ENCODE measurements around the gene TCOF1.
A peak's percentile ranks its signal among the peaks of the same experiment; 100 is the strongest.

TCOF1 gene

DNA sequence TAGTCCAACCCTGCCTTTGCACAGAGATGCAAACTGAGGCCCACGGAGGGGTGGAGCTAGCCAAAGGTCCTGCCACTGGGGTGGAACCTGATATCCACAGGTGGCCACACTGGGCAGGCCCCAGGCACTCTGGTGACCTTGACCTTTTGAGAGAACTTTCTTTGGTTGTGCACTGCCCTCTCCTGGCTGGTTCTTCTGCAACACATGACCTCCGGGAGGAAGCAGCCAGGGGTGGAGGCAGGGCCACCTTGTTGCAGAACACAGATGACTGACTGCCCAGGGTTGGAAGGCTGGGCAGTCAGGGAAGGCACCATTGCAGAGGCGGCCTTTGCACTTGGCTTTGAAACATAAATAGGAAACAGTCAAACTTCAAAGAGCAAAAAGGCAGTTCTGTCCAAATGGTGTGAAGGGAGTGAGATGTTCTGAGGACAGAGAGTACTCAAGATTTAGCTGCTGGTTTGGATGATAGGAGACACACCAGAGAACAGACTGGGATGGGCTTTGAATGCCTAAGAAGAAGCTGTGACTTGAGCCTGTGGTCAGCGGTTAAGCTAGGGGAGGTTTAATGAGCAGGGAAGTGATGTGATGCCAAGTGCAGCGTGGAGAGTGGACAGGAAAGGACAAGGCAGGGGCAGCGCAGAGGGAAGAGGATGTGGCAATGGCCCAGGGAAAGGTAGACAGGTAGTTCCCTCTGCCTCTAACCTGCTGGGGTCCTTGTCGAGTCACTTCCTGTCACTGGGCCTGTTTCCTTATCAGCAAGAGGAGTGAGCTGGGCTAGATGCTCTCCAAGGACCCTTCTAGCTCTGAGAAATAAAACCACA, 6.8 kb upstream of the TCOF1 start:
- H3K4me3 Mint-ChIP-seq, result no peak overlapping the region

GRCh38 chr5:150352244-150353031, 5.1 kb upstream of the TCOF1 start:
- DNase-seq, result no peak
- ATAC-seq, result no peak
- no peaks in the 10 kb centered on the region for H3K36me3 Mint-ChIP-seq (ENCODE audit: low read depth)
- no peaks in the 10 kb centered on the region for H3K9me3 Mint-ChIP-seq
- H3K4me1 Mint-ChIP-seq, result peaks cover 15% of the 10 kb centered on the region
- H3K27me3 Mint-ChIP-seq, result no peaks in the 10 kb centered on the region
- H3K27ac Mint-ChIP-seq, result no peak overlapping the region
- H3K4me3 Mint-ChIP-seq, result no peak overlapping the region

More for the DNA sequence above, 6.8 kb upstream of the TCOF1 start:
- Mint-ChIP-seq H3K36me3 (ENCODE audit: low read depth) (no peaks in the 10 kb centered on the region), H3K9me3 (no peaks in the 10 kb centered on the region), H3K4me1 (peaks cover 10% of the 10 kb centered on the region), H3K27me3 (peaks cover under 1% of the 10 kb centered on the region), H3K27ac (peak overlapping the region; percentile 9)
- ATAC-seq (peak; percentile 84), DNase-seq (peak; percentile 59)

DNA sequence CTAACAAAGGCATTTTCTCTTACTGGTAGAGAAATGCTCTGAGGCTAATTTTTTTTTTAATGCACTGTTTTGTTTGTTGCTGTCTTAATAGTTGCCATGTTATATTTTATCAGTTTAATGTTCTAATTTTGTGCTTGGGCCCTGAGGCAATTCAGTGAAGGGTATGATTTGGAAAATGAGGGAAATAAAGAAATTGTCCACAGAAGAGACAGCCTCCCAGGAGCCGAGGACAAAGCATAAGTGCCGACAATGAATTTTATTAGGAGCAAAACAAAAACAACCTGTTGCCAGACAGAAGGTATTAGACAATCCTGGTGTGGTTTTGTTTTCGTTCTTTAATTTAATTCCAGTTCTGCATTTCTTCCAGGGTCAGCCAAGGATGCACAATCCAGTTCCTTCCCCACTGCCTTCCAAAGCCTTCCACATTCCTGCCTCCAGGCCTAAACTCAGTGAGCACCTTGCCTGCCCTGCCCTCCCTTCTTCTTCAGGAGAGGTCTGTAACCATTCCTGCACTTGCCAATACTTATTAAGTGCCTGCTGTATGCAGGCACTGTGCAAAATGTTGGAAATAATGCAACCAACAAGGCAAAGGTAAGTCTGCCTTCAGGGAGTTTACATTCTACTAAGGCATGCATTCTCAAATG, 4.3 kb upstream of the TCOF1 start:
- no peaks in the 10 kb centered on the region for H3K9me3 Mint-ChIP-seq
- H3K36me3 Mint-ChIP-seq (ENCODE audit: low read depth), result peaks cover 2% of the 10 kb centered on the region
- peaks cover 16% of the 10 kb centered on the region for H3K4me1 Mint-ChIP-seq
- no peak for ATAC-seq
- no peak overlapping the region for H3K27ac Mint-ChIP-seq
- no peak for DNase-seq
- no peak overlapping the region for H3K4me3 Mint-ChIP-seq
- H3K27me3 Mint-ChIP-seq, result no peaks in the 10 kb centered on the region

GRCh38 chr5:150355791-150356190, 1.7 kb upstream of the TCOF1 start:
- ATAC-seq (no peak), DNase-seq (no peak)
- Mint-ChIP-seq H3K4me3 (no peak overlapping the region), H3K27ac (no peak overlapping the region), H3K36me3 (ENCODE audit: low read depth) (peaks cover 22% of the 10 kb centered on the region), H3K27me3 (no peaks in the 10 kb centered on the region), H3K9me3 (no peaks in the 10 kb centered on the region), H3K4me1 (peaks cover 31% of the 10 kb centered on the region)

DNA sequence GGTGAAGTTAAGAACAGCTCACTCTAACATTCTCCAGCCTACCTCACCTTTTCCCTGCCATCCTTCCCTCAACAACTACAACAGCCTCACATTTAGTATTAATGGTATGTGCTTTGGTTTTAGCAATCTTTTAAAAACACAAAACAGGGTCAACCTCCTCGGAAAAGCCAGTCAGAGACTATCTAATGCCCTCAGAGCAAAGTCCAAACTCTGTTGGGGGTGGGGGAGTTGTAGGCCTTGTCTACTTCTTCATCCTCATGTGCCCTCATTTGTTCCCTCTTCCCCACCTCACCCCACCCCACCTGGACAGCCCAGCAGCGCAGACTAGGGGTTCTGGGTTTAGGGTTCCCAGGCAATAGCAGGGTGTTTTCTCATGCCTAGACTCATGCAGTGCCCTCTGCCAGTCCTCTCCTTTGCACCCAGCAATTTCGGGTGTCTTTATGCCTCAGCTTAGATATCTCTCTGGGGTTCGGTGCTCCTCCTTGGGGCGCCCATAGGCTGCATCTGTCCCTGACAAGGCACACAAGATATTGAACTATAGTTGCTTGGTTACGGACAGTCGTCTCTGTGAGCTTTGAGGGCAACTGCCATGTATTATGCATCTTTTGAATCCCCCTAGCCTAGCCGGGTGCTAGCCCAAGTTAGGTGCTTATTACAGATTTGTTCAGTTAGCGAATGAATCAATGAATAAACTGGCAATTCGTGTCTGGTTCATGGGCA, 762 bp upstream of the TCOF1 start:
- ATAC-seq (no peak), DNase-seq (no peak)
- peaks cover 30% of the 10 kb centered on the region for H3K36me3 Mint-ChIP-seq (ENCODE audit: low read depth)
- peaks cover 36% of the 10 kb centered on the region for H3K4me1 Mint-ChIP-seq
- no peaks in the 10 kb centered on the region for H3K9me3 Mint-ChIP-seq
- H3K27me3 Mint-ChIP-seq, result no peaks in the 10 kb centered on the region
- peak overlapping the region; percentile 87 for H3K27ac Mint-ChIP-seq
- H3K4me3 Mint-ChIP-seq, result peak overlapping the region; percentile 88

DNA sequence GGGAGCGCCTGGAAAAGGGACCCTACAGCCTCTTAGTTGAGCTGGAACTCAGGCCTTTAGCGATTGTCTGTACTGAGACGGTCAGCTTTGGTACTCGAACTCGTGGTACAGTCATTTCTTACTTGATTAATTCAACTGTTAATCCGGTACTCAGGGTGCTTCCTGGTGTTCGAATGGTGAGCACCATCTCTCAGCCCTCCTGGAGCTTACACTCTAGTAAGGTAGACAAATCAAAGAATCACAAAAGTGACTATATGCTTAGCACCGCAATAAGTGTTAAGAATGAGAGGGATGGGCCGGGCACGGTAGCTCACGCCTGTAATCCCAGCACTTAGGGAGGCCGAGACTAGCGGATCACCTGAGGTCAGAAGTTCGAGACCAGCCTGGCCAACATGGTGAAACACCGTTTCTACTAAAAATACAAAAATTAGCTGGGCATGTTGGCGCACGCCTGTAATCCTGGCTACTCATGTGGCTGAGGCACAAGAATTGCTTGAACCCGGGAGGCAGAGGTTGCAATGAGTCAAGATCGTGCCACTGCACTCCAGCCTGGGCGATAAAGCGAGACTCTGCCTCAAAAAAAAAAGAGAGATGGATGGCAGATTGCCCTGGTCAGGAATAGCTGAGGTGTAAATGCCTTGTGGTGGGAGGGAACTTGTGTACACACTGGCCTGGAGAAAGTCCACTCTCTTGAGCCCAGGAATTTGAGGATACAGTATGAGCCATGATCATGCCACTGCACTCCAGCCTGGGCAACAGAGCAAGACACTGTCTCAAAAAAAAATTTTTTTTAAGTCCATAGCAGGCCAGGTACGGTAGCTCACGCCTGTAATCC, 981 bp downstream of the TCOF1 start:
- peaks cover 42% of the 10 kb centered on the region for H3K36me3 Mint-ChIP-seq (ENCODE audit: low read depth)
- peak overlapping the region; percentile 88 for H3K4me3 Mint-ChIP-seq
- ATAC-seq (no peak), DNase-seq (no peak)
- no peaks in the 10 kb centered on the region for H3K9me3 Mint-ChIP-seq
- H3K27me3 Mint-ChIP-seq, result no peaks in the 10 kb centered on the region
- peak overlapping the region; percentile 87 for H3K27ac Mint-ChIP-seq
- peaks cover 43% of the 10 kb centered on the region for H3K4me1 Mint-ChIP-seq

DNA sequence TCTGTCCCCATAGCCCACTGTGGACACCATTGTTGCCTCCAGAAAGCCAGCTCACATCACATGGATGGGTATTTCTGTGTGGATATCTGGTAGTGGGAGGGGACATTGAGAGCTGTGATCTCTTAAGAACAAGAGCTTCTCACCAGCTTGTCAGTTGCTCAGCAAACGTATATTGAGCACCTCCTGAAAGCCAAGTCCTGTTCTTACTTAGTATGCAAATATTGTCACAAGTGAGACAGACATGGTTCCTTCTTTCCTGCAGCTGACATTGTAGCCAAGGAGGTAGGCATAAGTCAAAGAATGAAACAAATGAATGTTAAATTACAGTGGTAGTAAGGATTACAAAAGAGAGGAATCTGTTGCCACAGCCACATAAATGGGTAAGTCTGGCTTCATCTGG, 3.8 kb downstream of the TCOF1 start:
- no peak for DNase-seq
- Mint-ChIP-seq H3K27ac (no peak overlapping the region), H3K36me3 (ENCODE audit: low read depth) (peaks cover 54% of the 10 kb centered on the region), H3K27me3 (no peaks in the 10 kb centered on the region), H3K4me3 (no peak overlapping the region), H3K4me1 (peaks cover 43% of the 10 kb centered on the region), H3K9me3 (no peaks in the 10 kb centered on the region)
- no peak for ATAC-seq

DNA sequence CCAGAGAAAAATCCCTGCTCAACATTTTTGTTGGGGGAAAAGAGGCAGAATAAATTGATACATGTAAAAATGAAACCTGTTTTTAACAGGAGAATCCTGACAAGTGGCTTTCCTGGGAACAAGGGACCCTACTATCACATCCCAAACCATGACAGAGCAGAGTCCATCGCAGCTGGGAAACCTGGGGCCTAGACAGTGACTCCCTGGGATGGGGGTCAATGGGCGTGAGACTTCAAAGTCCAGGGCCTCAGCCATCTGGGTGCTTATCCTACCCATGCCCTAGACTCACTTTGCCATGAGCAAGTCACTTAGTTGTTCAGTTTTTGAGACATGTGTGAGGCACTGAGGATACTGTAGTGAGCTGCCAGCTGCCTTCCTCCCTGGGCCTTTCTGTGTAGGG, 5.7 kb downstream of the TCOF1 start:
- ATAC-seq (no peak), DNase-seq (no peak)
- Mint-ChIP-seq H3K4me3 (no peak overlapping the region), H3K27me3 (no peaks in the 10 kb centered on the region), H3K4me1 (peaks cover 36% of the 10 kb centered on the region), H3K36me3 (ENCODE audit: low read depth) (peaks cover 60% of the 10 kb centered on the region), H3K27ac (no peak overlapping the region), H3K9me3 (no peaks in the 10 kb centered on the region)

GRCh38 chr5:150364004-150364403, 6.5 kb downstream of the TCOF1 start:
- no peaks in the 10 kb centered on the region for H3K9me3 Mint-ChIP-seq
- no peaks in the 10 kb centered on the region for H3K27me3 Mint-ChIP-seq
- peak overlapping the region; percentile 7 for H3K27ac Mint-ChIP-seq
- DNase-seq, result no peak
- no peak for ATAC-seq
- peaks cover 29% of the 10 kb centered on the region for H3K4me1 Mint-ChIP-seq
- H3K36me3 Mint-ChIP-seq (ENCODE audit: low read depth), result peaks cover 56% of the 10 kb centered on the region
- H3K4me3 Mint-ChIP-seq, result no peak overlapping the region

DNA sequence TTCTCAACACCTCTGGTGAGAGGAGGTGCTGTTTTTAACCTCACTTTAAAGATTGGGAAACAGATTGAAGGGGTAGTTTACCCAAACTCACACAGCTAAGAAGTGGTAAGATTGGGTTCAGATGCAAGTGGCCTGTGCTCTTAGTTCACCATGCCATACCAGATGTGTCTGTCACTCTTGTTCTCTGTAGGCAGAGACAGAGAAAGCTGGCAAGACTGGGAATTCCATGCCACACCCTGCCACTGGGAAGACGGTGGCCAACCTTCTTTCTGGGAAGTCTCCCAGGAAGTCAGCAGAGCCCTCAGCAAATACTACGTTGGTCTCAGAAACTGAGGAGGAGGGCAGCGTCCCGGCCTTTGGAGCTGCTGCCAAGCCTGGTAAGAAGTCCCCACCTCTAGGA, 11.0 kb downstream of the TCOF1 start:
- H3K36me3 Mint-ChIP-seq (ENCODE audit: low read depth), result peaks cover 47% of the 10 kb centered on the region

GRCh38 chr5:150372639-150373038, 15.1 kb downstream of the TCOF1 start:
- Mint-ChIP-seq H3K27me3 (no peaks in the 10 kb centered on the region), H3K9me3 (no peaks in the 10 kb centered on the region), H3K27ac (peak overlapping the region; percentile 31), H3K4me1 (peaks cover 2% of the 10 kb centered on the region), H3K4me3 (no peak overlapping the region), H3K36me3 (ENCODE audit: low read depth) (peaks cover 46% of the 10 kb centered on the region)
- ATAC-seq (no peak), DNase-seq (no peak)

More for the DNA sequence above, 11.0 kb downstream of the TCOF1 start:
- ATAC-seq, result no peak
- Mint-ChIP-seq H3K27me3 (no peaks in the 10 kb centered on the region), H3K9me3 (no peaks in the 10 kb centered on the region), H3K4me3 (no peak overlapping the region), H3K4me1 (no peaks in the 10 kb centered on the region), H3K27ac (no peak overlapping the region)
- DNase-seq, result no peak

GRCh38 chr5:150374651-150375050, 17.2 kb downstream of the TCOF1 start:
- ATAC-seq, result no peak

DNA sequence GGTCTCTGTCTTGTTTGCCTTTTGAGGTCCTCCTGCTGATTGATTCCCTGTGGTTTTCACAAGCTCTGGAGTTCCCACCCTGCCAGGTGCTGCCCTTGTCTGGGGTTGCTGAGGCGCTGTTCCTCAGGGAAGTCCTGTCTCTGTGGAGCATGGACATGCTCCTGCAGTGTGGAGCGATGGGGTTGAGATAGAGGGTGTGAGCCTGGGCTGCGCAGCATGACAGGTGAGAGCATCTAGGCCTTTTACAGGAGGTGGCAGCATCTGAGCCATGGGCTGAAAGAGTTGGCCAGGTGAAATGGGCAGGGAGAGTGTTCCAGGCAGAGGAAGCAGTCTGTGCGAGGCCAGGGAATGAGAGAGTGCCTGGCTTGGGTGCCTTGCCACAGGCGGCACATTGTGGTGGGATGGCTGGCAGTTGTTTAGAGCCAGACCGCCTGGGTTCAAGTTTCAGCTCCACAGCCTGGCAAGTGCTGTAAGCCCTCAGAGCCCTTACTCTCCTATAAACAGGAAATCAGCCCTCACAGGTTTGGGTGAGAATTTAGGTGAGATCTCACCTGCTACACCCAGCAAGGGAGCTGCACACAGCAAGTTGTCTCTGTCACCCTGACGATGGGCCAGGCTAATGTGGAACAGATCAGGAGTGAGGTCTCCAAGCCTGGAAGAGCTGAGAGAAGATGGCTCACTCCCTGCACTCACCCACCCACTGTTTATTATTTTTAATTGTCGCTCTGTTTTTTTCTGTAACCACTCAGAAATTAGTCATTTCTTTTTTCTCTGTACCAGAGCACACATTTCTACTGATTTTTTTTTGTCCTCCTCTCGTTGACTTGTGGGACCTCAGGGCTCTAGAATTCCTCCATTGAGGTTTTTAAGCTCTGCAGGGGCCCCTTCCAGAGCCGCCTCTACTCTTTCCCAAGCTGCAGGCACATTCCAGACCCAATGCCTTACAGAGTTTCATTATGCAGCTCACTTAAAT, 19.6 kb downstream of the TCOF1 start:
- no peaks in the 10 kb centered on the region for H3K27me3 Mint-ChIP-seq
- H3K9me3 Mint-ChIP-seq, result no peaks in the 10 kb centered on the region
- H3K36me3 Mint-ChIP-seq (ENCODE audit: low read depth), result peaks cover 56% of the 10 kb centered on the region
- peaks cover 2% of the 10 kb centered on the region for H3K4me1 Mint-ChIP-seq
- no peak overlapping the region for H3K4me3 Mint-ChIP-seq
- peak overlapping the region; percentile 37 for H3K27ac Mint-ChIP-seq
- no peak for DNase-seq
- ATAC-seq, result no peak

More at GRCh38 chr5:150374651-150375050, 17.2 kb downstream of the TCOF1 start:
- Mint-ChIP-seq H3K27me3 (no peaks in the 10 kb centered on the region), H3K27ac (no peak overlapping the region), H3K4me3 (no peak overlapping the region), H3K36me3 (ENCODE audit: low read depth) (peaks cover 55% of the 10 kb centered on the region), H3K9me3 (no peaks in the 10 kb centered on the region), H3K4me1 (peaks cover 2% of the 10 kb centered on the region)
- DNase-seq, result no peak
